Measurements from ENCODE around the gene CCR6. TPM values are rescaled to one million over a fixed set of nuclear protein-coding genes. Genes with fewer than 3 reads are reported as not detected.

CCR6 gene
- total and polyA plus RNA-seq, 2 of the 8 experiments (the other 6 are each of a cell fraction or from before 2014, with no cell fraction given): 0.06 TPM; not detected in 1

DNA sequence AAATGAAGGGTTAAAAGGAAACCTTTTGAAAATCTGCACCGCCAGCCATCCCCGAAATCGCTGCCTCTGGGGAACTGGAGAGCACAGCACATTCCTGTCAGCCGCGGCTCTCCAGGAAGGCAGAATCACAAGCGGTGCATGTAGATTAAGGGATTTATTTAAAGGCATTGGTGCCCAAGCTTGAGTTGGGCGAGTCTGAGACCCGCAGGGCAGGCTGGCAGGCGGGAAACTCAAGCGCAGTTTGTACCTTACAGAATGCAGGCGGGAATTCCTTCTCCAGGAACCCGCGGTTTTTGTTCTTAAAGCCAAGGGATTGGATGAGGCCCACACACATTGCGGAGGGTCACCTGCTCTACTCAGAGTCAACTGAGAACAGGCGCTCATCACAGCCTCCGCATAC, 24.1 kb downstream of the CCR6 start (continued):
- TF ChIP-seq, protein P1, sequence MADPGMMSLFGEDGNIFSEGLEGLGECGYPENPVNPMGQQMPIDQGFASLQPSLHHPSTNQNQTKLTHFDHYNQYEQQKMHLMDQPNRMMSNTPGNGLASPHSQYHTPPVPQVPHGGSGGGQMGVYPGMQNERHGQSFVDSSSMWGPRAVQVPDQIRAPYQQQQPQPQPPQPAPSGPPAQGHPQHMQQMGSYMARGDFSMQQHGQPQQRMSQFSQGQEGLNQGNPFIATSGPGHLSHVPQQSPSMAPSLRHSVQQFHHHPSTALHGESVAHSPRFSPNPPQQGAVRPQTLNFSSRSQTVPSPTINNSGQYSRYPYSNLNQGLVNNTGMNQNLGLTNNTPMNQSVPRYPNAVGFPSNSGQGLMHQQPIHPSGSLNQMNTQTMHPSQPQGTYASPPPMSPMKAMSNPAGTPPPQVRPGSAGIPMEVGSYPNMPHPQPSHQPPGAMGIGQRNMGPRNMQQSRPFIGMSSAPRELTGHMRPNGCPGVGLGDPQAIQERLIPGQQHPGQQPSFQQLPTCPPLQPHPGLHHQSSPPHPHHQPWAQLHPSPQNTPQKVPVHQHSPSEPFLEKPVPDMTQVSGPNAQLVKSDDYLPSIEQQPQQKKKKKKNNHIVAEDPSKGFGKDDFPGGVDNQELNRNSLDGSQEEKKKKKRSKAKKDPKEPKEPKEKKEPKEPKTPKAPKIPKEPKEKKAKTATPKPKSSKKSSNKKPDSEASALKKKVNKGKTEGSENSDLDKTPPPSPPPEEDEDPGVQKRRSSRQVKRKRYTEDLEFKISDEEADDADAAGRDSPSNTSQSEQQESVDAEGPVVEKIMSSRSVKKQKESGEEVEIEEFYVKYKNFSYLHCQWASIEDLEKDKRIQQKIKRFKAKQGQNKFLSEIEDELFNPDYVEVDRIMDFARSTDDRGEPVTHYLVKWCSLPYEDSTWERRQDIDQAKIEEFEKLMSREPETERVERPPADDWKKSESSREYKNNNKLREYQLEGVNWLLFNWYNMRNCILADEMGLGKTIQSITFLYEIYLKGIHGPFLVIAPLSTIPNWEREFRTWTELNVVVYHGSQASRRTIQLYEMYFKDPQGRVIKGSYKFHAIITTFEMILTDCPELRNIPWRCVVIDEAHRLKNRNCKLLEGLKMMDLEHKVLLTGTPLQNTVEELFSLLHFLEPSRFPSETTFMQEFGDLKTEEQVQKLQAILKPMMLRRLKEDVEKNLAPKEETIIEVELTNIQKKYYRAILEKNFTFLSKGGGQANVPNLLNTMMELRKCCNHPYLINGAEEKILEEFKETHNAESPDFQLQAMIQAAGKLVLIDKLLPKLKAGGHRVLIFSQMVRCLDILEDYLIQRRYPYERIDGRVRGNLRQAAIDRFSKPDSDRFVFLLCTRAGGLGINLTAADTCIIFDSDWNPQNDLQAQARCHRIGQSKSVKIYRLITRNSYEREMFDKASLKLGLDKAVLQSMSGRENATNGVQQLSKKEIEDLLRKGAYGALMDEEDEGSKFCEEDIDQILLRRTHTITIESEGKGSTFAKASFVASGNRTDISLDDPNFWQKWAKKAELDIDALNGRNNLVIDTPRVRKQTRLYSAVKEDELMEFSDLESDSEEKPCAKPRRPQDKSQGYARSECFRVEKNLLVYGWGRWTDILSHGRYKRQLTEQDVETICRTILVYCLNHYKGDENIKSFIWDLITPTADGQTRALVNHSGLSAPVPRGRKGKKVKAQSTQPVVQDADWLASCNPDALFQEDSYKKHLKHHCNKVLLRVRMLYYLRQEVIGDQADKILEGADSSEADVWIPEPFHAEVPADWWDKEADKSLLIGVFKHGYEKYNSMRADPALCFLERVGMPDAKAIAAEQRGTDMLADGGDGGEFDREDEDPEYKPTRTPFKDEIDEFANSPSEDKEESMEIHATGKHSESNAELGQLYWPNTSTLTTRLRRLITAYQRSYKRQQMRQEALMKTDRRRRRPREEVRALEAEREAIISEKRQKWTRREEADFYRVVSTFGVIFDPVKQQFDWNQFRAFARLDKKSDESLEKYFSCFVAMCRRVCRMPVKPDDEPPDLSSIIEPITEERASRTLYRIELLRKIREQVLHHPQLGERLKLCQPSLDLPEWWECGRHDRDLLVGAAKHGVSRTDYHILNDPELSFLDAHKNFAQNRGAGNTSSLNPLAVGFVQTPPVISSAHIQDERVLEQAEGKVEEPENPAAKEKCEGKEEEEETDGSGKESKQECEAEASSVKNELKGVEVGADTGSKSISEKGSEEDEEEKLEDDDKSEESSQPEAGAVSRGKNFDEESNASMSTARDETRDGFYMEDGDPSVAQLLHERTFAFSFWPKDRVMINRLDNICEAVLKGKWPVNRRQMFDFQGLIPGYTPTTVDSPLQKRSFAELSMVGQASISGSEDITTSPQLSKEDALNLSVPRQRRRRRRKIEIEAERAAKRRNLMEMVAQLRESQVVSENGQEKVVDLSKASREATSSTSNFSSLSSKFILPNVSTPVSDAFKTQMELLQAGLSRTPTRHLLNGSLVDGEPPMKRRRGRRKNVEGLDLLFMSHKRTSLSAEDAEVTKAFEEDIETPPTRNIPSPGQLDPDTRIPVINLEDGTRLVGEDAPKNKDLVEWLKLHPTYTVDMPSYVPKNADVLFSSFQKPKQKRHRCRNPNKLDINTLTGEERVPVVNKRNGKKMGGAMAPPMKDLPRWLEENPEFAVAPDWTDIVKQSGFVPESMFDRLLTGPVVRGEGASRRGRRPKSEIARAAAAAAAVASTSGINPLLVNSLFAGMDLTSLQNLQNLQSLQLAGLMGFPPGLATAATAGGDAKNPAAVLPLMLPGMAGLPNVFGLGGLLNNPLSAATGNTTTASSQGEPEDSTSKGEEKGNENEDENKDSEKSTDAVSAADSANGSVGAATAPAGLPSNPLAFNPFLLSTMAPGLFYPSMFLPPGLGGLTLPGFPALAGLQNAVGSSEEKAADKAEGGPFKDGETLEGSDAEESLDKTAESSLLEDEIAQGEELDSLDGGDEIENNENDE (IDR thresholded peaks at IDR 0.05; ENCODE audit: insufficient replicate concordance, low read length): no peak
- no peak for TF ChIP-seq GTF2F1 (IDR thresholded peaks at IDR 0.05; ENCODE audit: borderline replicate concordance, low read depth, low read length)
- TF ChIP-seq TAF7 (optimal IDR thresholded peaks at IDR 0.05; ENCODE audit: borderline replicate concordance, low read depth, low read length): no peak
- TF ChIP-seq BACH1 (IDR thresholded peaks at IDR 0.05; ENCODE audit: low read length): no peak
- no peak for TF ChIP-seq GABPA (IDR thresholded peaks at IDR 0.05; ENCODE audit: borderline replicate concordance, insufficient read depth, low read length)
- TF ChIP-seq EP300 (IDR thresholded peaks at IDR 0.05; ENCODE audit: borderline replicate concordance in 1 of 2, low read depth in 2 of 2, low read length in 2 of 2): 0 out of 3 replicates have a peak, but pooled peaks of 1 of the 2 experiments have one; percentile 49
- no peak for TF ChIP-seq SIRT6 (IDR thresholded peaks at IDR 0.05; ENCODE audit: low read length)

Measured in H1 (cell line).